Frontal cortex (tissue), 4 donors: ENCODE results near the gene ITIH6. TPM values are rescaled to one million over a fixed set of nuclear protein-coding genes. Genes with fewer than 3 reads are reported as not detected.
"Not testable (repeated sequence)": the region's sequence is repeated elsewhere in the genome, so short reads cannot be mapped to it uniquely, and the experiment has no call there.

Source experiments
- DNase-seq, 2 donors: peaks; one replicate each; pipeline ENCODE4 v3.0.0; 2012; ENCODE audit warnings: low spot score in 2 of 2
- FAIRE-seq: peaks from 2 replicates; lab custom pipeline; 2012; peaks lifted over from hg19 to GRCh38; lab: Jason Lieb, UNC
- total RNA-seq: library from RNA; depleted of rRNA; stranded (reverse); fragments of >200 nt; gene quantifications from one replicate; pipeline ENCODE4 v1.2.3, GENCODE V29; 2014
- donor health status: control.
- donor health status: control.
- donor health status: control.

ITIH6 gene
- not detected for total RNA-seq

GRCh38 chrX:54798137-54798536 is at the start of gene ITIH6:
TSS of gene ITIH6 (minus strand) at chrX:54798255. CDS start at chrX:54798210, 45 bp downstream.
- FAIRE-seq (no peak), DNase-seq (no peak)

- not testable (repeated sequence) for DNase-seq, FAIRE-seq
These were observed 49.6 kb upstream of the ITIH6 start for GRCh38 chrX:54847700-54848099.

- DNase-seq (no peak), FAIRE-seq (no peak)
These were observed 45.0 kb upstream of the ITIH6 start for GRCh38 chrX:54843050-54843449.

- FAIRE-seq (no peak), DNase-seq (no peak)
These were observed 44.6 kb upstream of the ITIH6 start for GRCh38 chrX:54842607-54843006.

- DNase-seq, FAIRE-seq: not testable (repeated sequence)
These were observed 43.3 kb upstream of the ITIH6 start for GRCh38 chrX:54841184-54841874.

GRCh38 chrX:54838583-54838982 is 40.5 kb upstream of the ITIH6 start:
- FAIRE-seq = no peak
- no peak for DNase-seq

GRCh38 chrX:54826598-54826997 is 28.5 kb upstream of the ITIH6 start:
- no peak for FAIRE-seq
- no peak for DNase-seq

- DNase-seq (no peak), FAIRE-seq (no peak)
These were observed 27.8 kb upstream of the ITIH6 start for GRCh38 chrX:54825716-54826438.

GRCh38 chrX:54824722-54825121 is 26.7 kb upstream of the ITIH6 start:
- no peak for DNase-seq
- FAIRE-seq = no peak

- no peak for DNase-seq
- no peak for FAIRE-seq
These were observed 26.1 kb upstream of the ITIH6 start for GRCh38 chrX:54824195-54824594.

GRCh38 chrX:54821310-54821709 is 23.3 kb upstream of the ITIH6 start:
- no peak for DNase-seq
- no peak for FAIRE-seq

- no peak for DNase-seq
- FAIRE-seq = no peak
These were observed 22.7 kb upstream of the ITIH6 start for GRCh38 chrX:54820737-54821136.

GRCh38 chrX:54819201-54819600 is 21.1 kb upstream of the ITIH6 start:
- FAIRE-seq (no peak), DNase-seq (no peak)

- DNase-seq (no peak), FAIRE-seq (no peak)
These were observed 20.2 kb upstream of the ITIH6 start for GRCh38 chrX:54818221-54818620.

- DNase-seq (no peak), FAIRE-seq (no peak)
These were observed 19.3 kb upstream of the ITIH6 start for GRCh38 chrX:54817220-54817820.

GRCh38 chrX:54812306-54812705 is 14.3 kb upstream of the ITIH6 start:
- FAIRE-seq = no peak
- no peak for DNase-seq

- DNase-seq (no peak), FAIRE-seq (no peak)
These were observed 13.3 kb upstream of the ITIH6 start for GRCh38 chrX:54811301-54811885.

GRCh38 chrX:54810532-54810931 is 12.5 kb upstream of the ITIH6 start:
- DNase-seq (no peak), FAIRE-seq (no peak)

- DNase-seq (peak; percentile 69 to 85), FAIRE-seq (no peak)
These were observed 10.8 kb upstream of the ITIH6 start for GRCh38 chrX:54808605-54809483.

GRCh38 chrX:54808109-54808604 is 10.1 kb upstream of the ITIH6 start:
- DNase-seq (peak; percentile 59 to 68), FAIRE-seq (no peak)
